HuH-7.5 (cell line): Measurements from ENCODE around the gene CDKN2A.
A peak's percentile ranks its signal among the peaks of the same experiment; 100 is the strongest.

Experiments
- DNase-seq: peaks from one replicate; pipeline ENCODE4 v3.0.0; 2011; ENCODE audit warnings: low spot score

The CDKN2A gene

GRCh38 chr9:22005702-22006606, 11.8 kb upstream of the CDKN2A start:
- DNase-seq: no peak

GRCh38 chr9:22005021-22005701, 11.0 kb upstream of the CDKN2A start:
- no peak for DNase-seq

GRCh38 chr9:22002038-22002437, 7.8 kb upstream of the CDKN2A start:
- no peak for DNase-seq

GRCh38 chr9:21998026-21998425, 3.8 kb upstream of the CDKN2A start:
- no peak for DNase-seq

GRCh38 chr9:21997480-21997879, 3.3 kb upstream of the CDKN2A start:
- DNase-seq: no peak

- DNase-seq: no peak
These were observed 2.7 kb upstream of the CDKN2A start for GRCh38 chr9:21996858-21997257.

GRCh38 chr9:21996438-21996837, 2.2 kb upstream of the CDKN2A start:
- DNase-seq: no peak

GRCh38 chr9:21995666-21996398, 1.6 kb upstream of the CDKN2A start:
- no peak for DNase-seq

GRCh38 chr9:21995006-21995665, 944 bp upstream of the CDKN2A start:
- DNase-seq: no peak

- peak; percentile 63 for DNase-seq
These were observed 389 bp upstream of the CDKN2A start, which contains the start of gene CDKN2B-AS1 for GRCh38 chr9:21994556-21995005. Gene CDKN2B-AS1, plus strand, starts transcription at chr9:21994791.

- DNase-seq: no peak
These were observed 1.2 kb downstream of the CDKN2A start for GRCh38 chr9:21993007-21993406.

GRCh38 chr9:21991072-21991959, 2.9 kb downstream of the CDKN2A start:
- no peak for DNase-seq

GRCh38 chr9:21989440-21990189, 4.6 kb downstream of the CDKN2A start:
- DNase-seq: no peak

- no peak for DNase-seq
These were observed 5.9 kb downstream of the CDKN2A start for GRCh38 chr9:21988056-21988990.

GRCh38 chr9:21985964-21986667, 8.1 kb downstream of the CDKN2A start:
- DNase-seq: no peak

GRCh38 chr9:21984101-21984500, 10.1 kb downstream of the CDKN2A start:
- DNase-seq: no peak

GRCh38 chr9:21983561-21983935, 10.6 kb downstream of the CDKN2A start:
- DNase-seq: no peak

GRCh38 chr9:21982861-21983560, 11.2 kb downstream of the CDKN2A start:
- no peak for DNase-seq
